ENCODE measurements around the gene GRIN2A. TPM values are rescaled to one million over a fixed set of nuclear protein-coding genes. Genes with fewer than 3 reads are reported as not detected.

Gene GRIN2A
- total and polyA plus RNA-seq, 2 of the 13 experiments (the other 11 are each of a cell fraction or from before 2014, with no cell fraction given): not detected

DNA sequence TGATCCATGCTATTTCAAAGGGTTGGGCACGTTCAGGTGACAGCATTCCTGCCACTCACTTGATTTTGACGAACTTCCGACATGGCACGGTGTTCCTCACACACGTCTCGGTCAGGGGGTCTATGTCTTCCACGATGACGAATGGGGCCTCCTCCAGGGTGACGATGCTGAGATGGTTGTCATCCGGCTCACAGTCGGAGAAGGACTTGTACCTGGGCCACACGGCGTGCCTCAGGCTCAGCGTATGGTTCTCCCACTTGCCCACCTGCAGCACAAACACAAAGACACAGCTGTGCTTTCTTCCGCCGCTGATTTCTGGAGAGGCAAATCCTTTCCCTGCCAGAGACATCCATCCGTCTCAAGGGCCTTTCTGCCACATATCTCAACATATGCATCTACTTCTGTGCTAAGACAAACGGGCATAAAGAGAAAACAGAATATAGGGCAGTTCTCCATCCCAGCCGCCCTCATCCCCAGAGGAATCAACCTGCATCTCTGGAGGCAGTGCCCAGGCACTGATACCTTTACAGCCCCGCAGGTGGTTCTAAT is 332.5 kb downstream of the GRIN2A start:
- H3K9me3 ChIP-seq (ENCODE audit: low read length): no peaks in the 10 kb centered on the region
- no peaks in the 10 kb centered on the region for H3K79me2 ChIP-seq (ENCODE audit: insufficient read depth, low read length)
- POLR2A ChIA-PET: no interaction called here
- no peak overlapping the region for H3K9ac ChIP-seq (ENCODE audit: insufficient read depth, low read depth, low read length)
- H2AFZ ChIP-seq (ENCODE audit: low read length): no peak overlapping the region
- intact Hi-C loops (cut with micrococcal nuclease; ENCODE audit: unreplicated experiment) (no loop called here), in situ Hi-C loops (cut with HindIII; ENCODE audit: extremely low pct_ligation_motif_present, low pct_unique_long_range_greater_than_20kb) (no loop called here)
- no peak overlapping the region for H3K4me2 ChIP-seq (ENCODE audit: low read depth, low read length)
- H3K27me3 ChIP-seq (ENCODE audit: control insufficient read depth in 1 of 2, insufficient read depth in 2 of 2, low read length in 2 of 2): no peaks in the 10 kb centered on the region
- no peaks in the 10 kb centered on the region for H3K36me3 ChIP-seq (replicated peaks in 1 of 2; ENCODE audit: control insufficient read depth in 1 of 2, insufficient read depth in 2 of 2, low read length in 2 of 2)
- CTCF ChIA-PET (ENCODE audit: low intra/inter-chr PET ratio, low total read pairs): no interaction called here
- no peak for DNase-seq (ENCODE audit: low spot score)
- H3K4me3 ChIP-seq (replicated peaks in 1 of 3; ENCODE audit: insufficient read depth in 1 of 3, low read depth in 2 of 3, low read length in 3 of 3): no peak overlapping the region
- no peaks in the 10 kb centered on the region for H4K20me1 ChIP-seq (ENCODE audit: insufficient read depth, low read length)
- H3K27ac ChIP-seq (ENCODE audit: extremely low read length, insufficient read depth, low read length): no peak overlapping the region
- no peak for FAIRE-seq
- H3K4me1 ChIP-seq (ENCODE audit: insufficient read depth, low read length): no peaks in the 10 kb centered on the region
- no peak for ATAC-seq
- no TSS peak for BruUV-seq (replicated peaks)
- whole genome bisulfite sequencing (ENCODE audit: low lambda C conversion rate): 57% methylated on average over 20 of the region's 20 CpGs
- TF ChIP-seq ZNF678 (CRISPR knock-in tag; IDR thresholded peaks at IDR 0.05) (no peak), HOXD1 (CRISPR knock-in tag; IDR thresholded peaks at IDR 0.05) (no peak), ZNF543 (CRISPR knock-in tag; IDR thresholded peaks at IDR 0.05) (no peak), CENPT (CRISPR knock-in tag; IDR thresholded peaks at IDR 0.05; ENCODE audit: low read depth) (no peak), MAFF (IDR thresholded peaks at IDR 0.05; ENCODE audit: low read depth, low read length) (no peak), POLR2G (IDR thresholded peaks at IDR 0.05; ENCODE audit: low read depth, low read length) (no peak), GABPB1 (CRISPR knock-in tag; IDR thresholded peaks at IDR 0.05) (no peak), SMC3 (IDR thresholded peaks at IDR 0.05; ENCODE audit: low read length) (no peak), GFI1 (CRISPR knock-in tag; IDR thresholded peaks at IDR 0.05; ENCODE audit: borderline replicate concordance) (no peak), ZNF577 (CRISPR knock-in tag; IDR thresholded peaks at IDR 0.05; ENCODE audit: borderline replicate concordance, low read depth) (no peak), ZNF383 (CRISPR knock-in tag; IDR thresholded peaks at IDR 0.05; ENCODE audit: borderline replicate concordance) (no peak), ZNF3 (CRISPR knock-in tag; IDR thresholded peaks at IDR 0.05) (no peak), NR1H2 (CRISPR knock-in tag; IDR thresholded peaks at IDR 0.05; ENCODE audit: borderline replicate concordance, low read depth) (no peak), ZNF468 (CRISPR knock-in tag; IDR thresholded peaks at IDR 0.05) (no peak), ADNP (CRISPR knock-in tag; IDR thresholded peaks at IDR 0.05) (no peak), ZNF552 (CRISPR knock-in tag; IDR thresholded peaks at IDR 0.05; ENCODE audit: borderline replicate concordance) (no peak)
- TF ChIP-seq, protein P1, sequence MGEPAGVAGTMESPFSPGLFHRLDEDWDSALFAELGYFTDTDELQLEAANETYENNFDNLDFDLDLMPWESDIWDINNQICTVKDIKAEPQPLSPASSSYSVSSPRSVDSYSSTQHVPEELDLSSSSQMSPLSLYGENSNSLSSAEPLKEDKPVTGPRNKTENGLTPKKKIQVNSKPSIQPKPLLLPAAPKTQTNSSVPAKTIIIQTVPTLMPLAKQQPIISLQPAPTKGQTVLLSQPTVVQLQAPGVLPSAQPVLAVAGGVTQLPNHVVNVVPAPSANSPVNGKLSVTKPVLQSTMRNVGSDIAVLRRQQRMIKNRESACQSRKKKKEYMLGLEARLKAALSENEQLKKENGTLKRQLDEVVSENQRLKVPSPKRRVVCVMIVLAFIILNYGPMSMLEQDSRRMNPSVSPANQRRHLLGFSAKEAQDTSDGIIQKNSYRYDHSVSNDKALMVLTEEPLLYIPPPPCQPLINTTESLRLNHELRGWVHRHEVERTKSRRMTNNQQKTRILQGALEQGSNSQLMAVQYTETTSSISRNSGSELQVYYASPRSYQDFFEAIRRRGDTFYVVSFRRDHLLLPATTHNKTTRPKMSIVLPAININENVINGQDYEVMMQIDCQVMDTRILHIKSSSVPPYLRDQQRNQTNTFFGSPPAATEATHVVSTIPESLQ (CRISPR knock-in tag; conservative IDR thresholded peaks at IDR 0.05): no peak
- TF ChIP-seq, protein P2, sequence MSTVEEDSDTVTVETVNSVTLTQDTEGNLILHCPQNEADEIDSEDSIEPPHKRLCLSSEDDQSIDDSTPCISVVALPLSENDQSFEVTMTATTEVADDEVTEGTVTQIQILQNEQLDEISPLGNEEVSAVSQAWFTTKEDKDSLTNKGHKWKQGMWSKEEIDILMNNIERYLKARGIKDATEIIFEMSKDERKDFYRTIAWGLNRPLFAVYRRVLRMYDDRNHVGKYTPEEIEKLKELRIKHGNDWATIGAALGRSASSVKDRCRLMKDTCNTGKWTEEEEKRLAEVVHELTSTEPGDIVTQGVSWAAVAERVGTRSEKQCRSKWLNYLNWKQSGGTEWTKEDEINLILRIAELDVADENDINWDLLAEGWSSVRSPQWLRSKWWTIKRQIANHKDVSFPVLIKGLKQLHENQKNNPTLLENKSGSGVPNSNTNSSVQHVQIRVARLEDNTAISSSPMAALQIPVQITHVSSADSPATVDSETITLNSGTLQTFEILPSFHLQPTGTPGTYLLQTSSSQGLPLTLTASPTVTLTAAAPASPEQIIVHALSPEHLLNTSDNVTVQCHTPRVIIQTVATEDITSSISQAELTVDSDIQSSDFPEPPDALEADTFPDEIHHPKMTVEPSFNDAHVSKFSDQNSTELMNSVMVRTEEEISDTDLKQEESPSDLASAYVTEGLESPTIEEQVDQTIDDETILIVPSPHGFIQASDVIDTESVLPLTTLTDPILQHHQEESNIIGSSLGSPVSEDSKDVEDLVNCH (CRISPR knock-in tag; IDR thresholded peaks at IDR 0.05): no peak
- TF ChIP-seq, protein P3, sequence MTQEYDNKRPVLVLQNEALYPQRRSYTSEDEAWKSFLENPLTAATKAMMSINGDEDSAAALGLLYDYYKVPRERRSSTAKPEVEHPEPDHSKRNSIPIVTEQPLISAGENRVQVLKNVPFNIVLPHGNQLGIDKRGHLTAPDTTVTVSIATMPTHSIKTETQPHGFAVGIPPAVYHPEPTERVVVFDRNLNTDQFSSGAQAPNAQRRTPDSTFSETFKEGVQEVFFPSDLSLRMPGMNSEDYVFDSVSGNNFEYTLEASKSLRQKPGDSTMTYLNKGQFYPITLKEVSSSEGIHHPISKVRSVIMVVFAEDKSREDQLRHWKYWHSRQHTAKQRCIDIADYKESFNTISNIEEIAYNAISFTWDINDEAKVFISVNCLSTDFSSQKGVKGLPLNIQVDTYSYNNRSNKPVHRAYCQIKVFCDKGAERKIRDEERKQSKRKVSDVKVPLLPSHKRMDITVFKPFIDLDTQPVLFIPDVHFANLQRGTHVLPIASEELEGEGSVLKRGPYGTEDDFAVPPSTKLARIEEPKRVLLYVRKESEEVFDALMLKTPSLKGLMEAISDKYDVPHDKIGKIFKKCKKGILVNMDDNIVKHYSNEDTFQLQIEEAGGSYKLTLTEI (CRISPR knock-in tag; conservative IDR thresholded peaks at IDR 0.05): no peak

Measured in HepG2 (cell line).